Mesenchymal stem cell (in vitro differentiated cells and primary cell): ENCODE results near the gene FAM221B.

Experiments used
- DNase-seq: peaks from one replicate; pipeline ENCODE4 v3.0.0-alpha.2; 2013
- H2AFZ ChIP-seq: one replicate; pipeline ENCODE4 v1.6.1; 2013; ENCODE audit warnings: low read depth, mild to moderate bottlenecking, control low read depth, inconsistent platforms, low read length, moderate library complexity
- H2AK5ac ChIP-seq: 2 replicates; pipeline ENCODE4 v1.6.1; 2013; ENCODE audit warnings: low read length, moderate library complexity, mild to moderate bottlenecking, inconsistent platforms; ENCODE audit not compliant: severe bottlenecking
- H2BK120ac ChIP-seq: one replicate; pipeline ENCODE4 v1.6.1; 2013; ENCODE audit warnings: low read depth, mild to moderate bottlenecking, inconsistent platforms, low read length, moderate library complexity
- H2BK12ac ChIP-seq, 2 experiments: one replicate each; pipeline ENCODE4 v1.6.1; 2013; ENCODE audit warnings: inconsistent platforms in 2 of 2, low read length in 2 of 2, mild to moderate bottlenecking in 2 of 2, moderate library complexity in 2 of 2, control low read depth in 1 of 2
- H2BK15ac ChIP-seq: one replicate; pipeline ENCODE4 v1.6.1; 2013; ENCODE audit warnings: mild to moderate bottlenecking, low read depth, inconsistent platforms; ENCODE audit not compliant: poor library complexity, severe bottlenecking
- H2BK5ac ChIP-seq: 2 replicates; pipeline ENCODE4 v1.6.1; 2013; ENCODE audit warnings: low read depth, mild to moderate bottlenecking, low read length, control low read depth, inconsistent platforms; ENCODE audit not compliant: poor library complexity, severe bottlenecking
- H3K14ac ChIP-seq, 2 experiments: one replicate each; pipeline ENCODE4 v1.6.1; 2013; ENCODE audit warnings: inconsistent platforms in 2 of 2, low read length in 2 of 2, control low read depth in 1 of 2, mild to moderate bottlenecking in 1 of 2, moderate library complexity in 1 of 2
- H3K18ac ChIP-seq, 2 experiments: one replicate each; pipeline ENCODE4 v1.6.1; 2013; ENCODE audit warnings: inconsistent platforms in 2 of 2, low read length in 2 of 2, control low read depth in 1 of 2, low read depth in 1 of 2, mild to moderate bottlenecking in 1 of 2
- H3K23ac ChIP-seq, 2 experiments: one replicate each; pipeline ENCODE4 v1.6.1; 2013; ENCODE audit warnings: inconsistent platforms in 2 of 2, low read length in 2 of 2, mild to moderate bottlenecking in 2 of 2, moderate library complexity in 2 of 2, control low read depth in 1 of 2
- H3K27ac ChIP-seq: 2 replicates; pipeline ENCODE4 v1.5.1; 2013; ENCODE audit warnings: mild to moderate bottlenecking, moderate library complexity, low read length, control low read depth, inconsistent platforms; ENCODE audit not compliant: poor library complexity, severe bottlenecking
- H3K27me3 ChIP-seq, 2 experiments: 2 replicates each; pipeline versions ENCODE4 v1.6.1 to v1.7.0; 2013; ENCODE audit warnings: low read length in 2 of 2, mild to moderate bottlenecking in 2 of 2, moderate library complexity in 2 of 2, control low read depth in 1 of 2, inconsistent platforms in 1 of 2; ENCODE audit not compliant: control insufficient read depth in 1 of 2, insufficient read depth in 1 of 2
- H3K36me3 ChIP-seq, 2 experiments: 2 replicates each; pipeline versions ENCODE4 v1.6.1 to v1.7.0; 2013; ENCODE audit warnings: low read length in 2 of 2, control low read depth in 1 of 2, inconsistent platforms in 1 of 2, low read depth in 1 of 2, mild to moderate bottlenecking in 1 of 2; ENCODE audit not compliant: insufficient read depth in 2 of 2, control insufficient read depth in 1 of 2
- H3K4ac ChIP-seq, 2 experiments: one replicate each; pipeline ENCODE4 v1.6.1; 2013; ENCODE audit warnings: inconsistent platforms in 2 of 2, low read length in 2 of 2, mild to moderate bottlenecking in 2 of 2, moderate library complexity in 2 of 2, control low read depth in 1 of 2, low read depth in 1 of 2
- H3K4me1 ChIP-seq: 2 replicates; pipeline ENCODE4 v1.6.1; 2013; ENCODE audit warnings: low read depth, low read length, control low read depth; ENCODE audit not compliant: control insufficient read depth, insufficient read depth
- H3K4me2 ChIP-seq: 2 replicates; pipeline ENCODE4 v1.6.1; 2013; ENCODE audit warnings: low read length, mild to moderate bottlenecking, inconsistent platforms; ENCODE audit not compliant: poor library complexity, severe bottlenecking
- H3K4me3 ChIP-seq, 2 experiments: 2 replicates each; pipeline versions ENCODE4 v1.5.1 to v1.7.0; 2013; ENCODE audit warnings: low read length in 2 of 2, mild to moderate bottlenecking in 2 of 2, control low read depth in 1 of 2, low read depth in 1 of 2; ENCODE audit not compliant: insufficient read depth in 1 of 2
- H3K79me1 ChIP-seq: replicated peaks from 2 replicates; pipeline ENCODE4 v1.6.1; 2013; ENCODE audit warnings: mild to moderate bottlenecking, control low read depth, low read length, inconsistent platforms; ENCODE audit not compliant: poor library complexity, severe bottlenecking
- H3K9ac ChIP-seq: 2 replicates; pipeline ENCODE4 v1.7.0; 2013; ENCODE audit warnings: mild to moderate bottlenecking, low read length, moderate library complexity
- H3K9me3 ChIP-seq: 2 replicates; pipeline ENCODE4 v1.7.0; 2013; ENCODE audit warnings: mild to moderate bottlenecking, low read length; ENCODE audit not compliant: control insufficient read depth
- H4K8ac ChIP-seq: one replicate; pipeline ENCODE4 v1.6.1; 2013; ENCODE audit warnings: inconsistent platforms, mild to moderate bottlenecking, low read length, moderate library complexity
- H4K91ac ChIP-seq: one replicate; pipeline ENCODE4 v1.6.1; 2013; ENCODE audit warnings: mild to moderate bottlenecking, low read length, inconsistent platforms
- WGBS: methylation state at CpG from one replicate; pipeline ENCODE4 v1.1.7; 2013; ENCODE audit warnings: mixed read lengths; 5-methylcytosine and 5-hydroxymethylcytosine counted together

The FAM221B gene

GRCh38 chr9:35854091-35854762 lies 25.7 kb upstream of the FAM221B start:
- peaks cover 0 to 26% of the 10 kb centered on the region in 2 experiments for H3K27me3 ChIP-seq
- H2AK5ac ChIP-seq: no peak overlapping the region
- no peak overlapping the region for H3K23ac ChIP-seq
- no peak overlapping the region for H4K8ac ChIP-seq
- no peak overlapping the region for H3K14ac ChIP-seq
- H2BK15ac ChIP-seq: no peak overlapping the region
- no peaks in the 10 kb centered on the region for H3K9me3 ChIP-seq
- H3K4me1 ChIP-seq: no peaks in the 10 kb centered on the region
- H2AFZ ChIP-seq: no peak overlapping the region
- H3K4me2 ChIP-seq: no peak overlapping the region
- H3K79me1 ChIP-seq: no peaks in the 10 kb centered on the region
- no peak overlapping the region for H3K27ac ChIP-seq
- peaks cover 11 to 12% of the 10 kb centered on the region in 2 experiments for H3K36me3 ChIP-seq
- H3K9ac ChIP-seq: no peak overlapping the region
- no peak overlapping the region for H3K4me3 ChIP-seq
- H3K4ac ChIP-seq: no peak overlapping the region
- H2BK120ac ChIP-seq: no peak overlapping the region
- no peak overlapping the region for H3K18ac ChIP-seq
- DNase-seq: no peak
- H2BK5ac ChIP-seq: no peak overlapping the region
- H4K91ac ChIP-seq: no peak overlapping the region
- 85% methylated on average over 3 of the region's 7 CpGs for WGBS
- H2BK12ac ChIP-seq: no peak overlapping the region

GRCh38 chr9:35852876-35853865 lies 24.6 kb upstream of the FAM221B start:
- Histone ChIP-seq H3K4me2 (no peak overlapping the region), H3K79me1 (no peaks in the 10 kb centered on the region), H3K18ac (no peak overlapping the region), H3K23ac (no peak overlapping the region), H2AK5ac (no peak overlapping the region), H3K9ac (no peak overlapping the region), H3K4me1 (no peaks in the 10 kb centered on the region), H3K27me3 (peaks cover 0 to 19% of the 10 kb centered on the region in 2 experiments), H3K4ac (no peak overlapping the region), H2BK5ac (no peak overlapping the region), H2AFZ (no peak overlapping the region), H2BK120ac (no peak overlapping the region), H3K27ac (no peak overlapping the region), H2BK15ac (no peak overlapping the region), H3K4me3 (no peak overlapping the region), H2BK12ac (no peak overlapping the region), H3K9me3 (no peaks in the 10 kb centered on the region), H3K14ac (no peak overlapping the region), H3K36me3 (peaks cover 12 to 14% of the 10 kb centered on the region in 2 experiments), H4K8ac (no peak overlapping the region), H4K91ac (no peak overlapping the region)
- DNase-seq: no peak
- 86% methylated on average over 25 of the region's 25 CpGs for WGBS

- no peak overlapping the region for H4K91ac ChIP-seq
- no peak overlapping the region for H3K9ac ChIP-seq
- H3K4me2 ChIP-seq: no peak overlapping the region
- H2BK12ac ChIP-seq: no peak overlapping the region
- no peak overlapping the region for H3K4me3 ChIP-seq
- peaks cover 0 to 16% of the 10 kb centered on the region in 2 experiments for H3K27me3 ChIP-seq
- H3K4ac ChIP-seq: no peak overlapping the region
- H3K14ac ChIP-seq: no peak overlapping the region
- no peak overlapping the region for H2AFZ ChIP-seq
- H3K79me1 ChIP-seq: no peaks in the 10 kb centered on the region
- DNase-seq: no peak
- H3K36me3 ChIP-seq: peaks cover 13 to 15% of the 10 kb centered on the region in 2 experiments
- no peak overlapping the region for H2BK15ac ChIP-seq
- H3K9me3 ChIP-seq: no peaks in the 10 kb centered on the region
- no peak overlapping the region for H4K8ac ChIP-seq
- H3K18ac ChIP-seq: no peak overlapping the region
- no peak overlapping the region for H2AK5ac ChIP-seq
- H3K4me1 ChIP-seq: peaks cover 4% of the 10 kb centered on the region
- H2BK5ac ChIP-seq: no peak overlapping the region
- 100% methylated on average over 2 of the region's 2 CpGs for WGBS
- H2BK120ac ChIP-seq: no peak overlapping the region
- H3K23ac ChIP-seq: no peak overlapping the region
- no peak overlapping the region for H3K27ac ChIP-seq
Observed at GRCh38 chr9:35852267-35852815, 23.8 kb upstream of the FAM221B start.
